Gastrocnemius medialis (tissue), 4 donors: ENCODE measurements around the gene C1QB. TPM values are rescaled to one million over a fixed set of nuclear protein-coding genes. Genes with fewer than 3 reads are reported as not detected.

Experiments used
- ATAC-seq, 2 donors: fragments of 150-250 bp; one replicate each; pipeline ENCODE4 v1.9.1; 2016
- DNase-seq, 2 donors: peaks; one replicate each; pipeline ENCODE4 v3.0.0-alpha.2; 2019
- H3K27ac ChIP-seq, 4 donors: fragments of 200-600 bp; sonication (generic); 1 replicate in 1 of 4; 2 replicates in 3 of 4; pipeline ENCODE4 v1.5.1; 2016 to 2018; ENCODE audit warnings: mild to moderate bottlenecking in 2 of 4, moderate library complexity in 1 of 4
- H3K27me3 ChIP-seq, 3 donors: fragments of 200-600 bp; sonication (generic) in 2 of 3; 1 replicate in 1 of 3; 2 replicates in 2 of 3; pipeline versions ENCODE4 v1.5.1 to v1.6.0; 2016 to 2019; ENCODE audit warnings: mild to moderate bottlenecking in 1 of 3, moderate library complexity in 1 of 3
- H3K36me3 ChIP-seq, 2 donors: fragments of 200-600 bp; sonication (generic) in 1 of 2; one replicate each; pipeline ENCODE4 v1.5.1; 2017 to 2018
- H3K4me1 ChIP-seq, 2 donors: fragments of 200-600 bp; sonication (generic) in 1 of 2; one replicate each; pipeline ENCODE4 v1.5.1; 2016 to 2017; ENCODE audit warnings: mild to moderate bottlenecking in 2 of 2
- H3K4me3 ChIP-seq, 4 donors: fragments of 200-600 bp; sonication (generic) in 3 of 4; 1 replicate in 1 of 4; 2 replicates in 3 of 4; pipeline ENCODE4 v1.5.1; 2016 to 2019; ENCODE audit warnings: mild to moderate bottlenecking in 2 of 4
- H3K9me3 ChIP-seq, 3 donors: fragments of 200-600 bp; sonication (generic) in 2 of 3; 1 replicate in 1 of 3; 2 replicates in 2 of 3; pipeline ENCODE4 v1.5.1; 2016 to 2019
- CTCF ChIP-seq, 5 experiments: fragments of 450-650 bp in 3 of 5; fragments of 200-600 bp in 2 of 5; sonication (generic) in 2 of 5; IDR thresholded peaks in 4 of 5; conservative IDR thresholded peaks in 1 of 5; 1 replicate in 4 of 5; 2 replicates in 1 of 5; pipeline ENCODE4 v1.5.1; 2016 to 2019; ENCODE audit warnings: antibody characterized with exemption in 5 of 5, mild to moderate bottlenecking in 3 of 5, moderate library complexity in 3 of 5
- POLR2A ChIP-seq, 2 donors: fragments of 450-650 bp; IDR thresholded peaks; one replicate each; pipeline ENCODE4 v1.6.1; 2017; ENCODE audit warnings: antibody characterized with exemption in 2 of 2, mild to moderate bottlenecking in 2 of 2, moderate library complexity in 2 of 2
- in situ Hi-C, 4 donors: fragments of 200-750 bp; cut with MboI; loops; one replicate each; pipeline versions ENCODE4 v1.15.0 to v1.8.0; 2017; ENCODE audit warnings: low sequenced_read_pairs in 4 of 4
- intact Hi-C: fragments of 100-400 bp; cut with DNase I; formaldehyde crosslinking; loops from one replicate; pipeline ENCODE4 v1.15.1; 2023; ENCODE audit warnings: low total_unique reads
- total RNA-seq, 4 donors: library from RNA; depleted of rRNA; stranded (reverse); fragments of >200 nt; gene quantifications; one replicate each; pipeline versions ENCODE4 v1.1.0 to v1.2.3, GENCODE V29; 2016

Gene C1QB
- total RNA-seq, 4 donors from 2014 or later, result 30.6 to 97.2 (median 74.5) TPM

- intact Hi-C loops (no loop called here), in situ Hi-C loops (no loop called here)
- H3K4me3 ChIP-seq, result no peak overlapping the region
- TF ChIP-seq POLR2A (IDR thresholded peaks at IDR 0.05), result no peak
- ATAC-seq (no peak), DNase-seq (no peak)
- H3K27ac ChIP-seq, result no peak overlapping the region
- H3K4me1 ChIP-seq, result no peaks in the 10 kb centered on the region
- no peaks in the 10 kb centered on the region for H3K9me3 ChIP-seq
- H3K27me3 ChIP-seq, result peaks cover 31 to 48% (median 42%) of the 10 kb centered on the region in 3 donors
- H3K36me3 ChIP-seq, result no peaks in the 10 kb centered on the region
Measured at GRCh38 chr1:22613951-22614350, 39.1 kb upstream of the C1QB start.

GRCh38 chr1:22615886-22616285 is 37.1 kb upstream of the C1QB start:
- no peak for ATAC-seq
- Histone ChIP-seq H3K9me3 (no peaks in the 10 kb centered on the region), H3K4me3 (no peak overlapping the region), H3K4me1 (no peaks in the 10 kb centered on the region), H3K36me3 (no peaks in the 10 kb centered on the region), H3K27ac (no peak overlapping the region), H3K27me3 (peaks cover 36 to 55% (median 51%) of the 10 kb centered on the region in 3 donors)
- no peak for DNase-seq
- no peak for TF ChIP-seq CTCF (IDR thresholded peaks at IDR 0.05 in 4 of 5, conservative IDR thresholded peaks at IDR 0.05 in 1 of 5)
- TF ChIP-seq POLR2A (IDR thresholded peaks at IDR 0.05), result no peak
- intact Hi-C loops (no loop called here), in situ Hi-C loops (no loop called here)

GRCh38 chr1:22616571-22616970 is 36.5 kb upstream of the C1QB start:
- DNase-seq (no peak), ATAC-seq (no peak)
- Histone ChIP-seq H3K27me3 (peaks cover 39 to 55% (median 53%) of the 10 kb centered on the region in 3 donors), H3K27ac (no peak overlapping the region), H3K4me3 (no peak overlapping the region), H3K4me1 (no peaks in the 10 kb centered on the region), H3K9me3 (no peaks in the 10 kb centered on the region), H3K36me3 (no peaks in the 10 kb centered on the region)
- in situ Hi-C loops (no loop called here), intact Hi-C loops (no loop called here)
- no peak for TF ChIP-seq CTCF (IDR thresholded peaks at IDR 0.05 in 4 of 5, conservative IDR thresholded peaks at IDR 0.05 in 1 of 5)
- no peak for TF ChIP-seq POLR2A (IDR thresholded peaks at IDR 0.05)

GRCh38 chr1:22618056-22618455 is 35.0 kb upstream of the C1QB start:
- Histone ChIP-seq H3K4me3 (no peak overlapping the region), H3K9me3 (no peaks in the 10 kb centered on the region), H3K4me1 (no peaks in the 10 kb centered on the region), H3K36me3 (no peaks in the 10 kb centered on the region), H3K27ac (no peak overlapping the region), H3K27me3 (peaks cover 45 to 55% (median 53%) of the 10 kb centered on the region in 3 donors)
- no peak for TF ChIP-seq CTCF (IDR thresholded peaks at IDR 0.05 in 4 of 5, conservative IDR thresholded peaks at IDR 0.05 in 1 of 5)
- no peak for TF ChIP-seq POLR2A (IDR thresholded peaks at IDR 0.05)
- in situ Hi-C loops (no loop called here), intact Hi-C loops (no loop called here)
- ATAC-seq, result no peak
- DNase-seq, result no peak

- in situ Hi-C loops, result no loop called here
- Histone ChIP-seq H3K4me3 (no peak overlapping the region), H3K9me3 (no peaks in the 10 kb centered on the region), H3K27me3 (peaks cover 45 to 58% (median 51%) of the 10 kb centered on the region in 3 donors), H3K36me3 (no peaks in the 10 kb centered on the region), H3K4me1 (no peaks in the 10 kb centered on the region), H3K27ac (no peak overlapping the region)
- ATAC-seq (no peak), DNase-seq (no peak)
- TF ChIP-seq CTCF (IDR thresholded peaks at IDR 0.05 in 4 of 5, conservative IDR thresholded peaks at IDR 0.05 in 1 of 5) (no peak), POLR2A (IDR thresholded peaks at IDR 0.05) (no peak)
- intact Hi-C loops, result no loop called here
Measured at GRCh38 chr1:22619252-22619651, 33.8 kb upstream of the C1QB start.
